K562 (cell line): Measurements from ENCODE around the gene TTC6. TPM values are rescaled to one million over a fixed set of nuclear protein-coding genes. Genes with fewer than 3 reads are reported as not detected.

ENCODE experiments used
- ATAC-seq: fragments of 200-7000 bp; cut with Tn5 transposase; 3 replicates; pipeline ENCODE4 v1.9.1; 2020; ENCODE audit warnings: moderate library complexity
- BruUV-seq: library from RNA; stranded (reverse); fragments of 400-500 nt; replicated peaks from 2 replicates; lab custom pipeline; 2021; lab: Mats Ljungman, UMichigan
- CTCF ChIA-PET: fragments of 300-600 bp; formaldehyde crosslinking; extraction: SDS; loops from one replicate; lab custom pipeline; 2021; ENCODE audit warnings: low intra/inter-chr PET ratio; lab: Yijun Ruan, JAX
- POLR2A ChIA-PET: fragments of 300-600, 350-650 bp; sonication (Branson Sonifier 250); formaldehyde crosslinking; extraction: SDS; loops from one replicate; lab custom pipeline; 2021; ENCODE audit warnings: antibody characterized with exemption, inconsistent platforms; lab: Yijun Ruan, JAX
- DNase-seq, 4 experiments: peaks; one replicate each; pipeline versions ENCODE4 v3.0.0 to v3.0.0-alpha.2; 2011 to 2018; ENCODE audit warnings: low spot score in 3 of 4, mixed read lengths in 3 of 4; ENCODE audit errors: extremely low read depth in 1 of 4
- FAIRE-seq: peaks from 2 replicates; lab custom pipeline; 2011; peaks lifted over from hg19 to GRCh38; lab: Jason Lieb, UNC
- H2AFZ ChIP-seq: 2 replicates; pipeline ENCODE4 v1.6.0; 2011; ENCODE audit warnings: low read depth, low read length, control low read depth, inconsistent platforms
- H3K27ac ChIP-seq: fragments of 200-600 bp; 3 replicates; pipeline ENCODE4 v1.8.0; 2011; ENCODE audit warnings: low read depth, mild to moderate bottlenecking, control low read depth, inconsistent platforms, low read length, moderate library complexity, mixed read lengths; ENCODE audit errors: extremely low read depth
- H3K27me3 ChIP-seq, 2 experiments: fragments of 300-600 bp in 1 of 2; 2 replicates in 1 of 2; 3 replicates in 1 of 2; pipeline versions ENCODE4 v1.6.0 to v1.8.0; 2011; ENCODE audit warnings: inconsistent platforms in 2 of 2, low read length in 2 of 2, mild to moderate bottlenecking in 1 of 2, mixed read lengths in 1 of 2, moderate library complexity in 1 of 2; ENCODE audit not compliant: control insufficient read depth in 2 of 2, insufficient read depth in 2 of 2
- H3K36me3 ChIP-seq: fragments of 300-600 bp; 3 replicates; pipeline ENCODE4 v1.8.0; 2011; ENCODE audit warnings: mild to moderate bottlenecking, low read length, inconsistent platforms; ENCODE audit not compliant: control insufficient read depth, insufficient read depth
- H3K4me1 ChIP-seq, 2 experiments: fragments of 200-600 bp in 1 of 2; replicated peaks in 1 of 2; 2 replicates in 1 of 2; 3 replicates in 1 of 2; pipeline versions ENCODE4 v1.5.1 to v1.8.0; 2011; ENCODE audit warnings: inconsistent platforms in 2 of 2, low read length in 2 of 2, mild to moderate bottlenecking in 1 of 2, mixed read lengths in 1 of 2, moderate library complexity in 1 of 2; ENCODE audit not compliant: control insufficient read depth in 2 of 2, insufficient read depth in 2 of 2
- H3K4me2 ChIP-seq: 2 replicates; pipeline ENCODE4 v1.6.1; 2011; ENCODE audit warnings: low read length, control low read depth, inconsistent platforms, mixed read lengths; ENCODE audit not compliant: insufficient read depth
- H3K4me3 ChIP-seq: fragments of 200-600 bp; sonication (generic), shearing (Covaris generic); 2 replicates; pipeline ENCODE4 v1.5.1; 2016; ENCODE audit warnings: control low read depth, inconsistent platforms
- H3K79me2 ChIP-seq: fragments of 200-600 bp; 3 replicates; pipeline ENCODE4 v1.8.0; 2011; ENCODE audit warnings: low read length, inconsistent platforms; ENCODE audit not compliant: control insufficient read depth, insufficient read depth
- H3K9ac ChIP-seq, 2 experiments: 2 replicates each; pipeline versions ENCODE4 v1.6.0 to v1.6.1; 2011; ENCODE audit warnings: low read depth in 2 of 2, low read length in 2 of 2, control low read depth in 1 of 2, inconsistent platforms in 1 of 2, mild to moderate bottlenecking in 1 of 2, mixed read lengths in 1 of 2; ENCODE audit not compliant: insufficient read depth in 1 of 2
- H3K9me1 ChIP-seq: one replicate; pipeline ENCODE4 v1.6.0; 2011; ENCODE audit warnings: inconsistent platforms, mild to moderate bottlenecking, low read length, moderate library complexity; ENCODE audit not compliant: control insufficient read depth, insufficient read depth
- H3K9me3 ChIP-seq: replicated peaks from 2 replicates; pipeline ENCODE4 v1.5.1; 2011; ENCODE audit warnings: low read depth, low read length, inconsistent platforms; ENCODE audit not compliant: control insufficient read depth, insufficient read depth
- H4K20me1 ChIP-seq: replicated peaks from 2 replicates; pipeline ENCODE4 v1.6.1; 2011; ENCODE audit warnings: low read length, inconsistent platforms, mixed read lengths; ENCODE audit not compliant: control insufficient read depth, insufficient read depth
- ARID2 ChIP-seq: fragments of 450-650 bp; IDR thresholded peaks from 2 replicates; pipeline ENCODE4 v1.6.1; 2017; ENCODE audit warnings: antibody characterized with exemption, mild to moderate bottlenecking
- BACH1 ChIP-seq: fragments of 200-800 bp; sonication (Bioruptor generic); IDR thresholded peaks from 2 replicates; pipeline ENCODE4 v1.6.1; 2016; ENCODE audit warnings: missing genetic modification characterization, missing compliant biosample characterization
- CBX2 ChIP-seq: fragments of 200-600 bp; sonication (generic); IDR thresholded peaks from one replicate; pipeline ENCODE4 v1.6.1; 2012; ENCODE audit warnings: mild to moderate bottlenecking, low read length, inconsistent platforms; ENCODE audit not compliant: insufficient read depth, poor library complexity, severe bottlenecking
- CHD2 ChIP-seq: IDR thresholded peaks from 2 replicates; pipeline ENCODE4 v1.6.1; 2011; ENCODE audit warnings: low read depth, low read length
- HMGN3 ChIP-seq: IDR thresholded peaks from 2 replicates; pipeline ENCODE4 v1.6.1; 2011; ENCODE audit warnings: borderline replicate concordance, low read depth, mild to moderate bottlenecking, mixed read lengths, low read length; ENCODE audit not compliant: insufficient read length; ENCODE audit errors: extremely low read depth
- NCOA2 ChIP-seq, 2 experiments: fragments of 450-650 bp; IDR thresholded peaks; 2 replicates each; pipeline ENCODE4 v1.6.1; 2018; ENCODE audit warnings: mild to moderate bottlenecking in 2 of 2, moderate library complexity in 1 of 2; ENCODE audit not compliant: partially characterized antibody in 2 of 2
- PREB ChIP-seq: sonication (generic); formaldehyde crosslinking; IDR thresholded peaks from 2 replicates; pipeline ENCODE4 v1.8.1; 2023; ENCODE audit warnings: mild to moderate bottlenecking, missing genetic modification reagents
- RFX1 ChIP-seq: fragments of 450-650 bp; IDR thresholded peaks from 2 replicates; pipeline ENCODE4 v1.6.1; 2016; ENCODE audit warnings: mild to moderate bottlenecking, moderate library complexity
- SIN3A ChIP-seq, 2 experiments: fragments of 150-350 bp in 1 of 2; IDR thresholded peaks; 2 replicates each; pipeline ENCODE4 v1.6.1; 2011 to 2016; ENCODE audit warnings: borderline replicate concordance in 2 of 2, low read depth in 2 of 2, low read length in 2 of 2, mild to moderate bottlenecking in 2 of 2, moderate library complexity in 2 of 2; ENCODE audit not compliant: control insufficient read depth in 1 of 2
- ZNF197 ChIP-seq: fragments of 200-800 bp; sonication (Bioruptor generic); IDR thresholded peaks from 2 replicates; pipeline ENCODE4 v1.6.1; 2016; ENCODE audit warnings: low read depth, missing genetic modification characterization, missing compliant biosample characterization
- ZNF311 ChIP-seq: fragments of 250-450 bp; sonication (Bioruptor Pico); IDR thresholded peaks from 2 replicates; pipeline ENCODE4 v1.4.0; 2020; ENCODE audit warnings: mild to moderate bottlenecking, moderate library complexity
- ZNF830 ChIP-seq: fragments of 250-450 bp; sonication (Bioruptor Pico); IDR thresholded peaks from 2 replicates; pipeline ENCODE4 v1.5.0; 2021; ENCODE audit warnings: mild to moderate bottlenecking
- WGBS: fragments of 100-300 bp; shearing (Covaris generic); methylation state at CpG from one replicate; pipeline ENCODE4 v1.1.6; 2016; ENCODE audit warnings: low coverage, mixed read lengths; ENCODE audit not compliant: insufficient coverage; ENCODE audit errors: missing lambda C conversion rate; 5-methylcytosine and 5-hydroxymethylcytosine counted together
- in situ Hi-C: fragments of 300-500 bp; cut with MboI; formaldehyde crosslinking; loops from 4 replicates; pipeline ENCODE4 v1.15.0; 2018; ENCODE audit warnings: inconsistent platforms, mixed read lengths
- intact Hi-C: fragments of 100-400 bp; cut with micrococcal nuclease; formaldehyde crosslinking; loops from 2 replicates; pipeline ENCODE4 v1.14.2; 2022
- polyA plus RNA-seq, 8 experiments: library from polyadenylated mRNA; depleted of rRNA in 4 of 8; stranded (reverse) in 5 of 8; unstranded in 3 of 8; fragments of >200 nt; fragmentation: Nextera tagmentation in 2 of 8; fragmentation: Illumina TruSeq in 1 of 8; extraction: Ambion mirVana in 2 of 8; extraction: Trizol in 1 of 8; gene quantifications; 2 replicates each; pipeline versions ENCODE4 v1.2.1 to v1.2.3, GENCODE V29; 2011 to 2014; ENCODE audit warnings: inconsistent platforms in 1 of 8, missing spikeins in 1 of 8
- total RNA-seq, 7 experiments: library from RNA; depleted of rRNA in 6 of 7; stranded (reverse); fragments of >200 nt in 6 of 7; fragmentation: Illumina TruSeq in 2 of 7; extraction: Trizol in 2 of 7; gene quantifications; 2 replicates each; pipeline versions ENCODE4 v1.2.1 to v1.2.3, GENCODE V29; 2011 to 2021; ENCODE audit warnings: low replicate concordance in 1 of 7

TTC6 gene
- total and polyA plus RNA-seq, 9 of the 15 experiments (the other 6 are each of a cell fraction or from before 2014, with no cell fraction given), result 0.04 to 0.23 (median 0.08) TPM; not detected in 5

- Histone ChIP-seq H3K27me3 (peaks cover 6 to 10% of the 10 kb centered on the region in 2 experiments; a peak in 3 of 5 replicates), H4K20me1 (no peaks in the 10 kb centered on the region), H3K27ac (no peak overlapping the region), H3K9me1 (no peaks in the 10 kb centered on the region), H3K9me3 (no peaks in the 10 kb centered on the region), H3K4me1 (peaks cover 0 to 6% of the 10 kb centered on the region in 2 experiments; a peak in 2 of 5 replicates), H3K4me3 (no peak overlapping the region), H3K4me2 (no peak overlapping the region), H3K79me2 (no peaks in the 10 kb centered on the region), H3K9ac (no peak overlapping the region), H3K36me3 (no peaks in the 10 kb centered on the region), H2AFZ (no peak overlapping the region)
- TF ChIP-seq NCOA2 (IDR thresholded peaks at IDR 0.05; ENCODE audit: partially characterized antibody in 2 of 2), result no peak
- TF ChIP-seq RFX1, result no peak; the same call in 1 of the 2 replicates
- no peak for TF ChIP-seq HMGN3
- no peak for TF ChIP-seq ARID2
- no peak for TF ChIP-seq BACH1 (tag)
- TF ChIP-seq ZNF830 (CRISPR knock-in tag), result no peak
- TF ChIP-seq SIN3A (IDR thresholded peaks at IDR 0.05; ENCODE audit: borderline replicate concordance in 2 of 2, control insufficient read depth in 1 of 2, low read depth in 2 of 2, low read length in 2 of 2), result no peak
- TF ChIP-seq PREB (CRISPR knock-in tag), result no peak
- TF ChIP-seq ZNF197 (CRISPR knock-in tag), result no peak
- no peak for TF ChIP-seq CHD2
- no peak for TF ChIP-seq CBX2
- no peak for TF ChIP-seq ZNF311 (CRISPR knock-in tag)
- in situ Hi-C loops (no loop called here), intact Hi-C loops (no loop called here)
- DNase-seq (no peak), ATAC-seq (no peak), FAIRE-seq (no peak)
- POLR2A ChIA-PET, result interaction anchor here (0.9 kb wide), 1 partner anchor 18 kb away, joined by 3 read pairs; no protein-coding TSS in a partner anchor
- CTCF ChIA-PET, result no interaction called here
- BruUV-seq, result no TSS peak
- 8% methylated on average over 1 of the region's 1 CpG for WGBS
These were observed 28.1 kb downstream of the TTC6 start for GRCh38 chr14:37623426-37623951.
